Activated naive CD8-positive, alpha-beta T cell treated with anti-CD3 and anti-CD28 coated beads for 36 hours (primary cell): Measurements from ENCODE around the gene ZNF735. TPM values are rescaled to one million over a fixed set of nuclear protein-coding genes. Genes with fewer than 3 reads are reported as not detected.
"Not testable (repeated sequence)": the region's sequence is repeated elsewhere in the genome, so short reads cannot be mapped to it uniquely, and the experiment has no call there.

ENCODE experiments used
- DNase-seq: peaks from one replicate; pipeline ENCODE4 v3.0.0; 2021
- H3K27ac Mint-ChIP-seq: one replicate; pipeline ENCODE4 v1.8.0; 2022; ENCODE audit warnings: mild to moderate bottlenecking, moderate library complexity, mixed read lengths
- H3K27me3 Mint-ChIP-seq: one replicate; pipeline ENCODE4 v1.8.0; 2022; ENCODE audit warnings: mild to moderate bottlenecking, mixed read lengths
- H3K36me3 Mint-ChIP-seq: one replicate; pipeline ENCODE4 v1.8.0; 2021; ENCODE audit warnings: mild to moderate bottlenecking, mixed read lengths
- H3K4me1 Mint-ChIP-seq: one replicate; pipeline ENCODE4 v1.8.0; 2021; ENCODE audit warnings: mixed read lengths
- H3K4me3 Mint-ChIP-seq: one replicate; pipeline ENCODE4 v1.8.0; 2022; ENCODE audit warnings: mild to moderate bottlenecking, moderate library complexity, mixed read lengths
- H3K9me3 Mint-ChIP-seq: one replicate; pipeline ENCODE4 v1.8.0; 2022; ENCODE audit warnings: mixed read lengths
- total RNA-seq, 2 experiments: library from RNA; stranded (reverse); gene quantifications; one replicate each; pipeline ENCODE4 v1.2.3, GENCODE V29; 2021

ZNF735 gene
- not detected for total RNA-seq

GRCh38 chr7:64206903-64207302 is at the start of gene ZNF735:
Gene ZNF735, plus strand, starts transcription at chr7:64207203. Its CDS starts 0 bp downstream, at chr7:64207203.
- no peaks in the 10 kb centered on the region for H3K4me1 Mint-ChIP-seq
- no peak within 1 kb of the TSS for H3K27ac Mint-ChIP-seq
- no peaks in the 10 kb centered on the region for H3K27me3 Mint-ChIP-seq
- H3K36me3 Mint-ChIP-seq: no peaks in the 10 kb centered on the region
- DNase-seq: no peak
- H3K9me3 Mint-ChIP-seq: peaks cover 10% of the 10 kb centered on the region
- no peak within 1 kb of the TSS for H3K4me3 Mint-ChIP-seq

- H3K4me1 Mint-ChIP-seq, H3K36me3 Mint-ChIP-seq, H3K4me3 Mint-ChIP-seq, H3K27ac Mint-ChIP-seq, H3K27me3 Mint-ChIP-seq, DNase-seq: not testable (repeated sequence)
- H3K9me3 Mint-ChIP-seq: peaks cover 20% of the 10 kb centered on the region
Observed at GRCh38 chr7:64170974-64171373, 36.0 kb upstream of the ZNF735 start.

- H3K4me1 Mint-ChIP-seq: no peaks in the 10 kb centered on the region
- peaks cover under 1% of the 10 kb centered on the region for H3K36me3 Mint-ChIP-seq
- no peak overlapping the region for H3K27ac Mint-ChIP-seq
- peaks cover 4% of the 10 kb centered on the region for H3K27me3 Mint-ChIP-seq
- DNase-seq: no peak
- no peak overlapping the region for H3K4me3 Mint-ChIP-seq
- H3K9me3 Mint-ChIP-seq: peaks cover 15% of the 10 kb centered on the region
Observed at GRCh38 chr7:64174328-64174727, 32.7 kb upstream of the ZNF735 start.

- DNase-seq: no peak
- Mint-ChIP-seq H3K9me3 (peaks cover 13% of the 10 kb centered on the region), H3K4me1 (no peaks in the 10 kb centered on the region), H3K27ac (no peak overlapping the region), H3K4me3 (no peak overlapping the region), H3K36me3 (no peaks in the 10 kb centered on the region), H3K27me3 (peaks cover 5% of the 10 kb centered on the region)
Observed at GRCh38 chr7:64174941-64175340, 32.1 kb upstream of the ZNF735 start.

GRCh38 chr7:64180989-64181388 is 26.0 kb upstream of the ZNF735 start:
- no peak overlapping the region for H3K27ac Mint-ChIP-seq
- DNase-seq: no peak
- H3K27me3 Mint-ChIP-seq: peaks cover 20% of the 10 kb centered on the region
- peaks cover 7% of the 10 kb centered on the region for H3K9me3 Mint-ChIP-seq
- peaks cover 3% of the 10 kb centered on the region for H3K36me3 Mint-ChIP-seq
- H3K4me3 Mint-ChIP-seq: no peak overlapping the region
- no peaks in the 10 kb centered on the region for H3K4me1 Mint-ChIP-seq

- Mint-ChIP-seq H3K27me3 (peaks cover 20% of the 10 kb centered on the region), H3K27ac (no peak overlapping the region), H3K4me1 (no peaks in the 10 kb centered on the region), H3K9me3 (peaks cover 7% of the 10 kb centered on the region), H3K36me3 (peaks cover 3% of the 10 kb centered on the region), H3K4me3 (no peak overlapping the region)
- no peak for DNase-seq
Observed at GRCh38 chr7:64181586-64181985, 25.4 kb upstream of the ZNF735 start.

GRCh38 chr7:64182036-64182790 is 24.8 kb upstream of the ZNF735 start:
- Mint-ChIP-seq H3K9me3 (peaks cover 10% of the 10 kb centered on the region), H3K27me3 (peaks cover 20% of the 10 kb centered on the region), H3K27ac (no peak overlapping the region), H3K4me3 (no peak overlapping the region), H3K36me3 (peaks cover 3% of the 10 kb centered on the region), H3K4me1 (no peaks in the 10 kb centered on the region)
- DNase-seq: no peak

- Mint-ChIP-seq H3K36me3 (peaks cover 3% of the 10 kb centered on the region), H3K27me3 (peaks cover 16% of the 10 kb centered on the region), H3K9me3 (peaks cover 11% of the 10 kb centered on the region), H3K27ac (no peak overlapping the region), H3K4me3 (no peak overlapping the region), H3K4me1 (no peaks in the 10 kb centered on the region)
- DNase-seq: peak; percentile 45
Observed at GRCh38 chr7:64183126-64183742, 23.8 kb upstream of the ZNF735 start.

- H3K9me3 Mint-ChIP-seq: peaks cover 9% of the 10 kb centered on the region
Observed at GRCh38 chr7:64183827-64184372, 23.1 kb upstream of the ZNF735 start.

GRCh38 chr7:64184376-64184775 is 22.6 kb upstream of the ZNF735 start:
- Mint-ChIP-seq H3K36me3 (peaks cover 3% of the 10 kb centered on the region), H3K4me1 (no peaks in the 10 kb centered on the region), H3K27me3 (peaks cover 16% of the 10 kb centered on the region), H3K9me3 (peaks cover 11% of the 10 kb centered on the region), H3K27ac (no peak overlapping the region), H3K4me3 (no peak overlapping the region)
- DNase-seq: no peak

More at GRCh38 chr7:64183827-64184372, 23.1 kb upstream of the ZNF735 start:
- DNase-seq: no peak
- Mint-ChIP-seq H3K27ac (no peak overlapping the region), H3K27me3 (peaks cover 16% of the 10 kb centered on the region), H3K4me3 (no peak overlapping the region), H3K36me3 (peaks cover 3% of the 10 kb centered on the region), H3K4me1 (no peaks in the 10 kb centered on the region)

- H3K4me3 Mint-ChIP-seq: no peak overlapping the region
- H3K4me1 Mint-ChIP-seq: no peaks in the 10 kb centered on the region
- no peaks in the 10 kb centered on the region for H3K27me3 Mint-ChIP-seq
- H3K27ac Mint-ChIP-seq: no peak overlapping the region
- no peak for DNase-seq
- H3K9me3 Mint-ChIP-seq: peaks cover 6% of the 10 kb centered on the region
- no peaks in the 10 kb centered on the region for H3K36me3 Mint-ChIP-seq
Observed at GRCh38 chr7:64187408-64187807, 19.6 kb upstream of the ZNF735 start.

GRCh38 chr7:64192148-64192704 is 14.8 kb upstream of the ZNF735 start:
- DNase-seq: no peak
- H3K4me1 Mint-ChIP-seq: no peaks in the 10 kb centered on the region
- no peak overlapping the region for H3K4me3 Mint-ChIP-seq
- H3K27ac Mint-ChIP-seq: no peak overlapping the region
- H3K36me3 Mint-ChIP-seq: no peaks in the 10 kb centered on the region
- peaks cover 10% of the 10 kb centered on the region for H3K9me3 Mint-ChIP-seq
- no peaks in the 10 kb centered on the region for H3K27me3 Mint-ChIP-seq

- Mint-ChIP-seq H3K4me1 (no peaks in the 10 kb centered on the region), H3K4me3 (no peak overlapping the region), H3K27ac (no peak overlapping the region), H3K27me3 (no peaks in the 10 kb centered on the region), H3K9me3 (peaks cover 10% of the 10 kb centered on the region), H3K36me3 (no peaks in the 10 kb centered on the region)
- no peak for DNase-seq
Observed at GRCh38 chr7:64192775-64193174, 14.2 kb upstream of the ZNF735 start.

GRCh38 chr7:64219710-64220298 is 12.8 kb downstream of the ZNF735 start:
- H3K9me3 Mint-ChIP-seq: peaks cover 41% of the 10 kb centered on the region
- not testable (repeated sequence) for DNase-seq, H3K4me3 Mint-ChIP-seq, H3K4me1 Mint-ChIP-seq, H3K27me3 Mint-ChIP-seq, H3K36me3 Mint-ChIP-seq, H3K27ac Mint-ChIP-seq

- no peaks in the 10 kb centered on the region for H3K36me3 Mint-ChIP-seq
- no peak for DNase-seq
- peaks cover 44% of the 10 kb centered on the region for H3K9me3 Mint-ChIP-seq
- no peaks in the 10 kb centered on the region for H3K4me1 Mint-ChIP-seq
- no peaks in the 10 kb centered on the region for H3K27me3 Mint-ChIP-seq
- H3K27ac Mint-ChIP-seq: no peak overlapping the region
- no peak overlapping the region for H3K4me3 Mint-ChIP-seq
Observed at GRCh38 chr7:64223366-64223765, 16.4 kb downstream of the ZNF735 start.
